B cell (primary cell): Measurements from ENCODE around the gene RASGEF1B.

Experiments
- EZH2 ChIP-seq: IDR thresholded peaks from 2 replicates; pipeline ENCODE4 v1.6.1; 2012; ENCODE audit warnings: borderline replicate concordance, low read depth, mild to moderate bottlenecking, moderate library complexity, low read length; ENCODE audit not compliant: insufficient read depth, poor library complexity, severe bottlenecking
- TF ChIP-seq, protein P1 (sequence below): fragments of 200-600 bp; IDR thresholded peaks from one replicate; pipeline ENCODE4 v1.8.0; 2022; ENCODE audit warnings: antibody characterized with exemption, mild to moderate bottlenecking

DNA sequence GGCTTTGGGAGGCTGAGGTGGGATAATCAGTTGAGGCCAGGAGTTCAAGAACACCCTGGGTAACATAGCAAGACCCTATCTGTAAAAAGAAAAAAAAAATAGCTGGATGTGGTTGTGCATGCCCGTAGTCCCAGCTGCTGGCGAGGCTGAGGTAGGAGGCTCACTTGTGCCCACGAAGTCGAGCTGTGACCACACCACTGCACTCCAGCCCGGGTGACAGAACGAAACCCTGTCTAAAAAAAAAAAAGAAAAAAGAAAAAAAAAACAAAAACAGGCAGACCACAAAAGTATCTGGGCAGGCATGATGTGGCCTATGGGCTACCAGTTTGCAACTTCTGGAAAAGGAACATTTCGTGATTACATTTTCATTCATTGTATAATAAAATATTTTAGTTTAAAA, 38.1 kb upstream of the RASGEF1B start:
- TF ChIP-seq, protein P1, sequence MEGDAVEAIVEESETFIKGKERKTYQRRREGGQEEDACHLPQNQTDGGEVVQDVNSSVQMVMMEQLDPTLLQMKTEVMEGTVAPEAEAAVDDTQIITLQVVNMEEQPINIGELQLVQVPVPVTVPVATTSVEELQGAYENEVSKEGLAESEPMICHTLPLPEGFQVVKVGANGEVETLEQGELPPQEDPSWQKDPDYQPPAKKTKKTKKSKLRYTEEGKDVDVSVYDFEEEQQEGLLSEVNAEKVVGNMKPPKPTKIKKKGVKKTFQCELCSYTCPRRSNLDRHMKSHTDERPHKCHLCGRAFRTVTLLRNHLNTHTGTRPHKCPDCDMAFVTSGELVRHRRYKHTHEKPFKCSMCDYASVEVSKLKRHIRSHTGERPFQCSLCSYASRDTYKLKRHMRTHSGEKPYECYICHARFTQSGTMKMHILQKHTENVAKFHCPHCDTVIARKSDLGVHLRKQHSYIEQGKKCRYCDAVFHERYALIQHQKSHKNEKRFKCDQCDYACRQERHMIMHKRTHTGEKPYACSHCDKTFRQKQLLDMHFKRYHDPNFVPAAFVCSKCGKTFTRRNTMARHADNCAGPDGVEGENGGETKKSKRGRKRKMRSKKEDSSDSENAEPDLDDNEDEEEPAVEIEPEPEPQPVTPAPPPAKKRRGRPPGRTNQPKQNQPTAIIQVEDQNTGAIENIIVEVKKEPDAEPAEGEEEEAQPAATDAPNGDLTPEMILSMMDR, result no peak
- TF ChIP-seq EZH2, result no peak
